Esophagus muscularis mucosa (tissue), 2 donors: ENCODE measurements around the gene CDC25B.

Experiments
- POLR2A ChIP-seq: fragments of 450-650 bp; IDR thresholded peaks from one replicate; pipeline ENCODE4 v1.6.1; 2017; ENCODE audit warnings: antibody characterized with exemption, moderate library complexity, mild to moderate bottlenecking, low read depth
- POLR2AphosphoS5 ChIP-seq, 2 donors: sonication (generic); formaldehyde crosslinking; IDR thresholded peaks; one replicate each; pipeline ENCODE4 v1.6.1; 2017; ENCODE audit warnings: antibody characterized with exemption in 2 of 2

DNA sequence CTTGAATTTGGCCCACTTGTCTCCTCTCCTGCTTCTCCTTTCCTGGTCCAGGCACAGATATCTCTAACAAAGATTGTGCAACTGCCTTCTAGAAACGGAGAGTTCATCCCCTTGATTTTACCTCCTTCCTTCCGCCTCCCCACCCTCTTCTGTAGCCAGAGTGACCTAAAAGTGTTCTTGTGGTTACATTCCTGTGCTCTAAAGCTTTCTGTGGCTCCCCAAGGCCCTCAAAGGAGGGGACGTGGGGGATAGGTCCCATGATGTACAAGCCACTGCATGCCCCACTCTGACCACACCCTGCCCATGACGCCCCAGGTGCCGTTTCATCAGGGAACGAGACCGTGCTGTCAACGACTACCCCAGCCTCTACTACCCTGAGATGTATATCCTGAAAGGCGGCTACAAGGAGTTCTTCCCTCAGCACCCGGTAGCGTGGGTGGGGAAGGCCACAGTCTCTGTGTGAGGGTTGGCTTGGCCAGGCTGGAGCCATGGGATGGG, 8.2 kb downstream of the CDC25B start:
- TF ChIP-seq POLR2AphosphoS5 (IDR thresholded peaks at IDR 0.05) (no peak), POLR2A (no peak)
